Endothelial cell of umbilical vein (primary cell): ENCODE data around the gene PLXDC1. TPM values are rescaled to one million over a fixed set of nuclear protein-coding genes. Genes with fewer than 3 reads are reported as not detected.

ENCODE experiments used
- BruUV-seq: library from RNA; stranded (reverse); fragments of 400-500 nt; replicated peaks from 2 replicates; lab custom pipeline; 2021; lab: Mats Ljungman, UMichigan
- CTCF ChIA-PET: fragments of 300-600, 350-600 bp; sonication (Branson Sonifier 250); formaldehyde crosslinking; loops from one replicate; lab custom pipeline; 2021; ENCODE audit warnings: antibody characterized with exemption, inconsistent platforms; lab: Charles Lee
- POLR2A ChIA-PET: fragments of 300-600, 350-600 bp; sonication (Branson Sonifier 250); formaldehyde crosslinking; loops from one replicate; lab custom pipeline; 2021; ENCODE audit warnings: antibody characterized with exemption, inconsistent platforms; lab: Charles Lee
- DNase-seq: peaks from one replicate; pipeline ENCODE4 v3.0.0-alpha.2; 2011; ENCODE audit warnings: low read depth, low spot score
- FAIRE-seq: peaks from 2 replicates; lab custom pipeline; 2011; peaks lifted over from hg19 to GRCh38; lab: Jason Lieb, UNC
- H2AFZ ChIP-seq: 2 replicates; pipeline ENCODE4 v1.6.0; 2012; ENCODE audit warnings: low read depth, low read length, control low read depth, inconsistent platforms
- H3K27ac ChIP-seq: 2 replicates; pipeline ENCODE4 v1.5.1; 2011; ENCODE audit warnings: low read depth, mild to moderate bottlenecking, control low read depth, low read length, moderate library complexity; ENCODE audit not compliant: insufficient read depth
- H3K27me3 ChIP-seq, 2 experiments: 2 replicates each; pipeline versions ENCODE4 v1.6.0 to v1.6.1; 2011; ENCODE audit warnings: low read length in 2 of 2, mixed read lengths in 1 of 2; ENCODE audit not compliant: control insufficient read depth in 2 of 2, insufficient read depth in 2 of 2
- H3K36me3 ChIP-seq, 2 experiments: 2 replicates in 1 of 2; 3 replicates in 1 of 2; pipeline ENCODE4 v1.5.1; 2011; ENCODE audit warnings: low read length in 2 of 2, mild to moderate bottlenecking in 1 of 2, moderate library complexity in 1 of 2; ENCODE audit not compliant: control insufficient read depth in 2 of 2, insufficient read depth in 2 of 2; ENCODE audit errors: extremely low read depth in 1 of 2
- H3K4me1 ChIP-seq: 3 replicates; pipeline ENCODE4 v1.5.1; 2011; ENCODE audit warnings: mild to moderate bottlenecking, low read length; ENCODE audit not compliant: control insufficient read depth, insufficient read depth; ENCODE audit errors: extremely low read depth
- H3K4me2 ChIP-seq: 2 replicates; pipeline ENCODE4 v1.6.1; 2011; ENCODE audit warnings: low read length, control low read depth, mixed read lengths; ENCODE audit not compliant: insufficient read depth
- H3K4me3 ChIP-seq, 3 experiments: fragments of 200-600 bp in 1 of 3; sonication (generic), shearing (Covaris generic) in 1 of 3; replicated peaks in 1 of 3; 2 replicates each; pipeline ENCODE4 v1.5.1; 2011 to 2016; ENCODE audit warnings: control low read depth in 3 of 3, low read length in 3 of 3, mild to moderate bottlenecking in 2 of 3, inconsistent platforms in 1 of 3, low read depth in 1 of 3, moderate library complexity in 1 of 3; ENCODE audit not compliant: insufficient read depth in 1 of 3
- H3K79me2 ChIP-seq: 2 replicates; pipeline ENCODE4 v1.6.0; 2012; ENCODE audit warnings: low read length, inconsistent platforms; ENCODE audit not compliant: control insufficient read depth, insufficient read depth
- H3K9ac ChIP-seq: replicated peaks from 2 replicates; pipeline ENCODE3; 2011; ENCODE audit warnings: low read length, control low read depth; ENCODE audit not compliant: insufficient read depth; ENCODE audit errors: extremely low read depth
- H3K9me1 ChIP-seq: replicated peaks from 3 replicates; pipeline ENCODE4 v1.6.0; 2011; ENCODE audit warnings: mild to moderate bottlenecking, low read length; ENCODE audit not compliant: control insufficient read depth, insufficient read depth; ENCODE audit errors: extremely low read depth
- H3K9me3 ChIP-seq: replicated peaks from 2 replicates; pipeline ENCODE4 v1.5.1; 2012; ENCODE audit warnings: low read length, inconsistent platforms; ENCODE audit not compliant: control insufficient read depth, insufficient read depth
- H4K20me1 ChIP-seq: replicated peaks from 2 replicates; pipeline ENCODE3; 2011; ENCODE audit warnings: mild to moderate bottlenecking, low read length; ENCODE audit not compliant: control insufficient read depth, insufficient read depth; ENCODE audit errors: extremely low read depth
- EZH2 ChIP-seq: IDR thresholded peaks from 2 replicates; pipeline ENCODE4 v1.6.1; 2012; ENCODE audit warnings: borderline replicate concordance, low read depth, mild to moderate bottlenecking, moderate library complexity, low read length, inconsistent platforms; ENCODE audit not compliant: severe bottlenecking
- FOS ChIP-seq: IDR thresholded peaks from 2 replicates; pipeline ENCODE4 v1.6.1; 2011; ENCODE audit warnings: mild to moderate bottlenecking, low read length, moderate library complexity, borderline replicate concordance; ENCODE audit not compliant: insufficient read depth
- GATA2 ChIP-seq: IDR thresholded peaks from 2 replicates; pipeline ENCODE4 v1.7.0; 2011; ENCODE audit warnings: low read depth, mild to moderate bottlenecking, moderate library complexity, mixed read lengths, low read length; ENCODE audit not compliant: insufficient read length, insufficient read depth
- JUN ChIP-seq: IDR thresholded peaks from 2 replicates; pipeline ENCODE4 v1.6.1; 2011; ENCODE audit warnings: borderline replicate concordance, low read depth; ENCODE audit not compliant: insufficient read length, insufficient read depth
- MYC ChIP-seq: IDR thresholded peaks from one replicate; pipeline ENCODE4 v1.6.1; 2011; ENCODE audit warnings: mild to moderate bottlenecking, low read depth, low read length
- POLR2A ChIP-seq: IDR thresholded peaks from 2 replicates; pipeline ENCODE4 v1.6.1; 2012; ENCODE audit warnings: low read depth, mild to moderate bottlenecking, control low read depth, low read length
- POLR2AphosphoS5 ChIP-seq: IDR thresholded peaks from 2 replicates; pipeline ENCODE4 v1.6.1; 2012; ENCODE audit warnings: low read depth, mild to moderate bottlenecking, control low read depth, low read length, moderate library complexity; ENCODE audit not compliant: insufficient read depth
- dilution Hi-C: fragments of 300-500 bp; cut with MboI; formaldehyde crosslinking; loops from one replicate; pipeline ENCODE4 v1.15.0; 2019; ENCODE audit warnings: low sequenced_read_pairs; ENCODE audit not compliant: extremely low pct_ligation_motif_present
- intact Hi-C: fragments of 100-400 bp; cut with micrococcal nuclease; formaldehyde crosslinking; loops from one replicate; pipeline ENCODE4 v1.10.0; 2022
- polyA plus RNA-seq, 4 experiments: library from polyadenylated mRNA; depleted of rRNA in 3 of 4; stranded (reverse) in 3 of 4; unstranded in 1 of 4; fragments of >200 nt; gene quantifications; 2 replicates each; pipeline versions ENCODE4 v1.2.1 to v1.2.3, GENCODE V29; 2011 to 2012; ENCODE audit warnings: missing spikeins in 1 of 4
- total RNA-seq: library from RNA; stranded (reverse); gene quantifications from 2 replicates; pipeline ENCODE4 v1.2.3, GENCODE V29; 2021
- TF ChIP-seq, protein P1 (sequence below), 2 donors: IDR thresholded peaks; 1 replicate in 1 of 2; 2 replicates in 1 of 2; pipeline ENCODE4 v1.5.1; 2011; ENCODE audit warnings: low read length in 2 of 2, mild to moderate bottlenecking in 2 of 2, moderate library complexity in 2 of 2, control low read depth in 1 of 2, inconsistent platforms in 1 of 2, low read depth in 1 of 2; ENCODE audit not compliant: insufficient read depth in 1 of 2; ENCODE audit errors: extremely low read depth in 1 of 2
- TF ChIP-seq, protein P2 (sequence below): IDR thresholded peaks from 2 replicates; pipeline ENCODE4 v1.6.1; 2011; ENCODE audit not compliant: insufficient read depth, insufficient read length

The PLXDC1 gene
- total and polyA plus RNA-seq, 2 donors (not counting 3 experiments of a cell fraction or from before 2014, with no cell fraction given) = 0.03 TPM; not detected in 1

DNA sequence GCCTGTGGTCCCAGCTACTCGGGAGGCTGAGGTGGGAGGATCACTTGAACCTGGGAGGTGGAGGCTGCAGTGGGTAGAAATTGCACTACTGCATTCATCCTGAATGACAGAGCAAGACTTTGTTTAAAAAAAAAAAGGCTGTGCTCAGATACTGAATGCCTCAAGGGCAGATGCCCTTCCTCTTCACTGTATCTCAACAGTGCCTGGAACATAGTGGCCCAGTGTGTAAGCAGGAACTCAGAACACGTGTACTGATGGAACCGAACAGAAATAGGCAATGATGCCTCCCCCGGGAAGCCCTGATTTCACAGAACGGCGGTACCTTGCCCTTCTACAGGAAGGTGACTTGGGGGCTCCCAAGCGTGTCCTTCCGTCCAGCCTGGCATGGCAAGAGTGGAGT lies 46.8 kb downstream of the PLXDC1 start:
- ChIA-PET POLR2A (no interaction called here), CTCF (interaction anchor here (1.0 kb wide), 1 partner anchor 22 kb away, joined by 3 read pairs; no protein-coding TSS in a partner anchor)
- dilution Hi-C loops (no loop called here), intact Hi-C loops (no loop called here)
- Histone ChIP-seq H3K9ac (no peak overlapping the region), H3K79me2 (no peaks in the 10 kb centered on the region), H3K9me3 (no peaks in the 10 kb centered on the region), H3K36me3 (no peaks in the 10 kb centered on the region), H3K27ac (no peak overlapping the region), H4K20me1 (no peaks in the 10 kb centered on the region), H3K9me1 (no peaks in the 10 kb centered on the region), H2AFZ (no peak overlapping the region), H3K4me3 (no peak overlapping the region), H3K4me2 (no peak overlapping the region), H3K4me1 (no peaks in the 10 kb centered on the region), H3K27me3 (peaks cover 0 to 8% of the 10 kb centered on the region in 2 experiments)
- BruUV-seq = no TSS peak
- DNase-seq (no peak), FAIRE-seq (no peak)
- no peak for TF ChIP-seq MYC
- TF ChIP-seq POLR2AphosphoS5 = no peak
- TF ChIP-seq, protein P1, sequence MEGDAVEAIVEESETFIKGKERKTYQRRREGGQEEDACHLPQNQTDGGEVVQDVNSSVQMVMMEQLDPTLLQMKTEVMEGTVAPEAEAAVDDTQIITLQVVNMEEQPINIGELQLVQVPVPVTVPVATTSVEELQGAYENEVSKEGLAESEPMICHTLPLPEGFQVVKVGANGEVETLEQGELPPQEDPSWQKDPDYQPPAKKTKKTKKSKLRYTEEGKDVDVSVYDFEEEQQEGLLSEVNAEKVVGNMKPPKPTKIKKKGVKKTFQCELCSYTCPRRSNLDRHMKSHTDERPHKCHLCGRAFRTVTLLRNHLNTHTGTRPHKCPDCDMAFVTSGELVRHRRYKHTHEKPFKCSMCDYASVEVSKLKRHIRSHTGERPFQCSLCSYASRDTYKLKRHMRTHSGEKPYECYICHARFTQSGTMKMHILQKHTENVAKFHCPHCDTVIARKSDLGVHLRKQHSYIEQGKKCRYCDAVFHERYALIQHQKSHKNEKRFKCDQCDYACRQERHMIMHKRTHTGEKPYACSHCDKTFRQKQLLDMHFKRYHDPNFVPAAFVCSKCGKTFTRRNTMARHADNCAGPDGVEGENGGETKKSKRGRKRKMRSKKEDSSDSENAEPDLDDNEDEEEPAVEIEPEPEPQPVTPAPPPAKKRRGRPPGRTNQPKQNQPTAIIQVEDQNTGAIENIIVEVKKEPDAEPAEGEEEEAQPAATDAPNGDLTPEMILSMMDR (IDR thresholded peaks at IDR 0.05; ENCODE audit: extremely low read depth in 1 of 2, insufficient read depth in 1 of 2, low read depth in 1 of 2, low read length in 2 of 2) = no peak
- no peak for TF ChIP-seq GATA2
- no peak for TF ChIP-seq FOS
- TF ChIP-seq, protein P2, sequence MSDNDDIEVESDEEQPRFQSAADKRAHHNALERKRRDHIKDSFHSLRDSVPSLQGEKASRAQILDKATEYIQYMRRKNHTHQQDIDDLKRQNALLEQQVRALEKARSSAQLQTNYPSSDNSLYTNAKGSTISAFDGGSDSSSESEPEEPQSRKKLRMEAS = no peak
- no peak for TF ChIP-seq EZH2
- no peak for TF ChIP-seq JUN
- TF ChIP-seq POLR2A = no peak
